G401.6 (cell line): ENCODE data around the gene NDUFAF3.
"Not testable (repeated sequence)": the region's sequence is repeated elsewhere in the genome, so short reads cannot be mapped to it uniquely, and the experiment has no call there.

ENCODE experiments used
- FAIRE-seq: peaks from 2 replicates; lab custom pipeline; 2012; peaks lifted over from hg19 to GRCh38; lab: Jason Lieb, UNC

The NDUFAF3 gene

GRCh38 chr3:49001155-49001554 lies 20.8 kb upstream of the NDUFAF3 start:
- FAIRE-seq, result no peak

- FAIRE-seq, result no peak
These were observed 17.3 kb upstream of the NDUFAF3 start for GRCh38 chr3:49004352-49005302.

GRCh38 chr3:49005303-49005680 lies 16.6 kb upstream of the NDUFAF3 start:
- FAIRE-seq, result no peak

- no peak for FAIRE-seq
These were observed 15.9 kb upstream of the NDUFAF3 start for GRCh38 chr3:49005998-49006397.

- no peak for FAIRE-seq
These were observed 15.4 kb upstream of the NDUFAF3 start for GRCh38 chr3:49006408-49007067.

- FAIRE-seq, result peak; percentile 97
These were observed 14.7 kb upstream of the NDUFAF3 start, which contains the start of gene WDR6 for GRCh38 chr3:49007068-49007770. TSS of gene WDR6 (plus strand) at chr3:49007391. CDS start at chr3:49007432, 41 bp downstream.

GRCh38 chr3:49007771-49008528 lies 14.0 kb upstream of the NDUFAF3 start:
- peak; percentile 54 for FAIRE-seq

GRCh38 chr3:49008627-49009026 lies 13.3 kb upstream of the NDUFAF3 start:
- not testable (repeated sequence) for FAIRE-seq

GRCh38 chr3:49009396-49009795 lies 12.5 kb upstream of the NDUFAF3 start:
- FAIRE-seq, result no peak

GRCh38 chr3:49012441-49013017 lies 9.4 kb upstream of the NDUFAF3 start:
- FAIRE-seq, result no peak

- no peak for FAIRE-seq
These were observed 8.7 kb upstream of the NDUFAF3 start for GRCh38 chr3:49013113-49013737.

GRCh38 chr3:49013738-49014660 lies 7.9 kb upstream of the NDUFAF3 start:
- no peak for FAIRE-seq

- no peak for FAIRE-seq
These were observed 6.8 kb upstream of the NDUFAF3 start for GRCh38 chr3:49015072-49015471.

GRCh38 chr3:49015765-49016164 lies 6.2 kb upstream of the NDUFAF3 start:
- no peak for FAIRE-seq

- FAIRE-seq, result no peak
These were observed 5.3 kb upstream of the NDUFAF3 start for GRCh38 chr3:49016414-49017228.

GRCh38 chr3:49017229-49017970 lies 4.5 kb upstream of the NDUFAF3 start:
- no peak for FAIRE-seq

- FAIRE-seq, result no peak
These were observed 3.8 kb upstream of the NDUFAF3 start, which contains the start of gene DALRD3 for GRCh38 chr3:49017971-49018706. TSS of gene DALRD3 (minus strand) at chr3:49018580. CDS start at chr3:49018564, 16 bp downstream.

- no peak for FAIRE-seq
These were observed 3.3 kb upstream of the NDUFAF3 start for GRCh38 chr3:49018707-49019006.
